Esophagus muscularis mucosa (tissue), 4 donors: ENCODE data around the gene LRP5. TPM values are rescaled to one million over a fixed set of nuclear protein-coding genes. Genes with fewer than 3 reads are reported as not detected.
A peak's percentile ranks its signal among the peaks of the same experiment; 100 is the strongest.

Source experiments
- DNase-seq: peaks from one replicate; pipeline ENCODE4 v3.0.0-alpha.2; 2017; ENCODE audit errors: extremely low spot score
- H3K27ac ChIP-seq, 4 donors: fragments of 200-600 bp; sonication (generic); replicated peaks in 1 of 4; 1 replicate in 3 of 4; 2 replicates in 1 of 4; pipeline ENCODE4 v1.5.1; 2016 to 2019; ENCODE audit warnings: mild to moderate bottlenecking in 1 of 4
- H3K27me3 ChIP-seq, 4 donors: fragments of 200-600 bp; sonication (generic); one replicate each; pipeline versions ENCODE4 v1.5.1 to v1.6.0; 2016 to 2019
- H3K36me3 ChIP-seq, 4 donors: fragments of 200-600 bp; sonication (generic); one replicate each; pipeline ENCODE4 v1.5.1; 2016 to 2019
- H3K4me1 ChIP-seq, 4 donors: fragments of 200-600 bp; sonication (generic); one replicate each; pipeline ENCODE4 v1.5.1; 2016 to 2019
- H3K4me3 ChIP-seq, 4 donors: fragments of 200-600 bp; sonication (generic); 1 replicate in 2 of 4; 2 replicates in 2 of 4; pipeline ENCODE4 v1.5.1; 2016 to 2019; ENCODE audit warnings: mild to moderate bottlenecking in 4 of 4, moderate library complexity in 1 of 4
- H3K9me3 ChIP-seq, 4 donors: fragments of 200-600 bp; sonication (generic); 1 replicate in 3 of 4; 2 replicates in 1 of 4; pipeline ENCODE4 v1.5.1; 2016 to 2019
- CTCF ChIP-seq, 3 experiments: fragments of 200-600 bp in 2 of 3; fragments of 450-650 bp in 1 of 3; sonication (generic) in 2 of 3; IDR thresholded peaks; one replicate each; pipeline ENCODE4 v1.5.1; 2017 to 2019; ENCODE audit warnings: antibody characterized with exemption in 3 of 3, mild to moderate bottlenecking in 2 of 3, moderate library complexity in 1 of 3
- EP300 ChIP-seq: sonication (generic); formaldehyde crosslinking; IDR thresholded peaks from one replicate; pipeline ENCODE4 v1.6.1; 2017; ENCODE audit warnings: antibody characterized with exemption
- POLR2A ChIP-seq: fragments of 450-650 bp; IDR thresholded peaks from one replicate; pipeline ENCODE4 v1.6.1; 2017; ENCODE audit warnings: antibody characterized with exemption, moderate library complexity, mild to moderate bottlenecking, low read depth
- POLR2AphosphoS5 ChIP-seq, 2 donors: sonication (generic); formaldehyde crosslinking; IDR thresholded peaks; one replicate each; pipeline ENCODE4 v1.6.1; 2017; ENCODE audit warnings: antibody characterized with exemption in 2 of 2
- WGBS: methylation state at CpG from one replicate; pipeline ENCODE4 v1.1.5; 2018; 5-methylcytosine and 5-hydroxymethylcytosine counted together
- intact Hi-C: fragments of 100-400 bp; cut with DNase I; formaldehyde crosslinking; loops from one replicate; pipeline ENCODE4 v1.15.1; 2023
- total RNA-seq, 4 donors: library from RNA; depleted of rRNA; stranded (reverse); fragments of >200 nt; gene quantifications; one replicate each; pipeline versions ENCODE4 v1.1.0 to v1.2.1, GENCODE V29; 2016

The LRP5 gene
- total RNA-seq, 4 donors from 2014 or later: 34.0 to 78.4 (median 56.2) TPM

GRCh38 chr11:68367252-68367651 lies 54.9 kb downstream of the LRP5 start:
- no peaks in the 10 kb centered on the region for H3K9me3 ChIP-seq
- peaks cover 10 to 40% (median 32%) of the 10 kb centered on the region in 4 donors for H3K36me3 ChIP-seq
- intact Hi-C loops: no loop called here
- 100% methylated on average over 1 of the region's 6 CpGs for WGBS
- H3K27ac ChIP-seq: peak overlapping the region in 1 of 4 donors; percentile 48
- no peak for TF ChIP-seq EP300
- TF ChIP-seq POLR2AphosphoS5 (IDR thresholded peaks at IDR 0.05): no peak
- no peak for TF ChIP-seq CTCF (IDR thresholded peaks at IDR 0.05)
- no peak for TF ChIP-seq POLR2A
- H3K4me3 ChIP-seq: no peak overlapping the region
- peaks cover 29 to 48% (median 47%) of the 10 kb centered on the region in 4 donors for H3K4me1 ChIP-seq
- no peaks in the 10 kb centered on the region for H3K27me3 ChIP-seq
- no peak for DNase-seq

GRCh38 chr11:68369756-68370155 lies 57.4 kb downstream of the LRP5 start:
- WGBS: 87% methylated on average over 6 of the region's 8 CpGs
- Histone ChIP-seq H3K27me3 (no peaks in the 10 kb centered on the region), H3K4me1 (peaks cover 54 to 59% (median 57%) of the 10 kb centered on the region in 4 donors), H3K27ac (peak overlapping the region; percentile 82 to 91 (median 90)), H3K4me3 (no peak overlapping the region), H3K9me3 (no peaks in the 10 kb centered on the region), H3K36me3 (peaks cover 10 to 36% (median 29%) of the 10 kb centered on the region in 4 donors)
- no peak for DNase-seq
- intact Hi-C loops: no loop called here
- no peak for TF ChIP-seq EP300
- no peak for TF ChIP-seq POLR2AphosphoS5 (IDR thresholded peaks at IDR 0.05)
- no peak for TF ChIP-seq CTCF (IDR thresholded peaks at IDR 0.05)
- no peak for TF ChIP-seq POLR2A

- TF ChIP-seq POLR2AphosphoS5 (IDR thresholded peaks at IDR 0.05) (peak; percentile 25 to 49), EP300 (no peak)
- Histone ChIP-seq H3K27me3 (no peaks in the 10 kb centered on the region), H3K27ac (peak overlapping the region; percentile 82 to 91 (median 90)), H3K4me1 (peaks cover 61 to 66% (median 64%) of the 10 kb centered on the region in 4 donors), H3K9me3 (no peaks in the 10 kb centered on the region), H3K4me3 (no peak overlapping the region), H3K36me3 (peaks cover 10 to 33% (median 30%) of the 10 kb centered on the region in 4 donors)
- intact Hi-C loops: no loop called here
- no peak for DNase-seq
- 43% methylated on average over 17 of the region's 23 CpGs for WGBS
These were observed 58.1 kb downstream of the LRP5 start for GRCh38 chr11:68370211-68371111.

GRCh38 chr11:68371171-68372041 lies 59.0 kb downstream of the LRP5 start:
- TF ChIP-seq EP300 (no peak), POLR2AphosphoS5 (IDR thresholded peaks at IDR 0.05) (no peak), POLR2A (no peak)
- Histone ChIP-seq H3K4me1 (peaks cover 63 to 75% (median 69%) of the 10 kb centered on the region in 4 donors), H3K27ac (peak overlapping the region; percentile 82 to 91 (median 90)), H3K4me3 (no peak overlapping the region), H3K36me3 (peaks cover 8 to 26% (median 22%) of the 10 kb centered on the region in 4 donors), H3K27me3 (no peaks in the 10 kb centered on the region), H3K9me3 (no peaks in the 10 kb centered on the region)
- no peak for DNase-seq
- intact Hi-C loops: no loop called here
- 78% methylated on average over 15 of the region's 35 CpGs for WGBS

GRCh38 chr11:68372114-68372513 lies 59.7 kb downstream of the LRP5 start:
- intact Hi-C loops: no loop called here
- Histone ChIP-seq H3K4me1 (peaks cover 69 to 82% (median 76%) of the 10 kb centered on the region in 4 donors), H3K36me3 (peaks cover 4 to 19% (median 15%) of the 10 kb centered on the region in 4 donors), H3K4me3 (no peak overlapping the region), H3K27ac (peak overlapping the region; percentile 82 to 91 (median 90)), H3K27me3 (no peaks in the 10 kb centered on the region), H3K9me3 (no peaks in the 10 kb centered on the region)
- 74% methylated on average over 21 of the region's 21 CpGs for WGBS
- DNase-seq: no peak
- TF ChIP-seq CTCF (IDR thresholded peaks at IDR 0.05) (no peak), EP300 (no peak), POLR2AphosphoS5 (IDR thresholded peaks at IDR 0.05) (no peak), POLR2A (no peak)
